OCI-LY7 (cell line): ENCODE results near the gene REPIN1. TPM values are rescaled to one million over a fixed set of nuclear protein-coding genes. Genes with fewer than 3 reads are reported as not detected.

ENCODE experiments used
- BruUV-seq: library from RNA; stranded (reverse); fragments of 400-500 nt; replicated peaks from 2 replicates; lab custom pipeline; 2021; lab: Mats Ljungman, UMichigan
- CTCF ChIA-PET: fragments of 300-600 bp; sonication (Branson Sonifier 250); formaldehyde crosslinking; loops from one replicate; lab custom pipeline; 2022; ENCODE audit warnings: antibody characterized with exemption; ENCODE audit not compliant: unreplicated experiment; lab: Charles Lee
- POLR2A ChIA-PET: fragments of 300-600 bp; sonication (Branson Sonifier 250); formaldehyde crosslinking; loops from one replicate; lab custom pipeline; 2022; ENCODE audit warnings: antibody characterized with exemption; lab: Charles Lee
- DNase-seq: peaks from one replicate; pipeline ENCODE4 v3.0.0-alpha.2; 2015; ENCODE audit warnings: low spot score
- H2AFZ ChIP-seq: fragments of 200-600 bp; sonication (generic), shearing (Covaris generic); 2 replicates; pipeline ENCODE4 v1.6.1; 2014; ENCODE audit warnings: mild to moderate bottlenecking, antibody characterized with exemption, low read length, moderate library complexity
- H3K27ac ChIP-seq: fragments of 200-600 bp; sonication (generic); 2 replicates; pipeline ENCODE4 v1.5.1; 2014; ENCODE audit warnings: mixed run types, low read depth, mild to moderate bottlenecking, moderate library complexity, low read length, inconsistent platforms; ENCODE audit not compliant: poor library complexity, severe bottlenecking
- H3K36me3 ChIP-seq: fragments of 200-600 bp; sonication (generic); 2 replicates; pipeline ENCODE4 v1.6.1; 2014; ENCODE audit warnings: mild to moderate bottlenecking, antibody characterized with exemption, low read length, moderate library complexity, mixed read lengths; ENCODE audit not compliant: insufficient read depth
- H3K4me1 ChIP-seq: fragments of 200-600 bp; sonication (generic); 2 replicates; pipeline ENCODE4 v1.5.1; 2014; ENCODE audit warnings: mild to moderate bottlenecking, low read length; ENCODE audit not compliant: insufficient read depth, poor library complexity, severe bottlenecking
- H3K4me2 ChIP-seq: fragments of 200-600 bp; sonication (generic); 2 replicates; pipeline ENCODE4 v1.6.1; 2014; ENCODE audit warnings: mild to moderate bottlenecking, low read length
- H3K4me3 ChIP-seq: fragments of 200-600 bp; sonication (generic); 2 replicates; pipeline ENCODE4 v1.5.1; 2014; ENCODE audit warnings: mild to moderate bottlenecking, low read depth, low read length; ENCODE audit not compliant: poor library complexity, severe bottlenecking
- H3K79me2 ChIP-seq: fragments of 200-600 bp; sonication (generic); 2 replicates; pipeline ENCODE4 v1.6.1; 2016; ENCODE audit warnings: low read depth, mild to moderate bottlenecking, low read length, moderate library complexity, mixed read lengths; ENCODE audit not compliant: insufficient read depth
- H3K9me2 ChIP-seq: fragments of 200-600 bp; sonication (generic); 2 replicates; pipeline ENCODE4 v1.6.1; 2016; ENCODE audit warnings: mild to moderate bottlenecking, low read length, mixed read lengths; ENCODE audit not compliant: insufficient read depth
- H3K9me3 ChIP-seq: fragments of 200-600 bp; sonication (generic); 2 replicates; pipeline ENCODE4 v1.6.1; 2014; ENCODE audit warnings: mild to moderate bottlenecking, mixed run types, low read length, mixed read lengths
- H4K20me1 ChIP-seq: fragments of 200-600 bp; sonication (generic); 2 replicates; pipeline ENCODE4 v1.6.1; 2014; ENCODE audit warnings: mild to moderate bottlenecking, antibody characterized with exemption, low read length, moderate library complexity, mixed read lengths; ENCODE audit not compliant: insufficient read depth
- EZH2phosphoT487 ChIP-seq: fragments of 200-600 bp; sonication (generic); IDR thresholded peaks from 2 replicates; pipeline ENCODE4 v1.6.1; 2018; ENCODE audit warnings: low read depth, borderline replicate concordance, mild to moderate bottlenecking, mixed run types, antibody characterized with exemption, low read length, moderate library complexity, mixed read lengths
- intact Hi-C: fragments of 100-400 bp; cut with micrococcal nuclease; formaldehyde crosslinking; loops from one replicate; pipeline ENCODE4 v1.10.0; 2022; ENCODE audit not compliant: unreplicated experiment
- total RNA-seq, 2 experiments: library from RNA; depleted of rRNA in 1 of 2; stranded (reverse); fragments of >200 nt in 1 of 2; shearing (Covaris generic) in 1 of 2; gene quantifications; 2 replicates each; pipeline ENCODE4 v1.2.3, GENCODE V29; 2014 to 2022
- TF ChIP-seq, protein P1 (sequence below): fragments of 200-600 bp; sonication (generic); conservative IDR thresholded peaks from 2 replicates; pipeline ENCODE4 v1.5.1; 2014; ENCODE audit warnings: mild to moderate bottlenecking, antibody characterized with exemption, low read length, moderate library complexity, mixed read lengths

Gene REPIN1
- total RNA-seq, 2 experiments from 2014 or later, result 19.0 to 46.2 TPM

DNA sequence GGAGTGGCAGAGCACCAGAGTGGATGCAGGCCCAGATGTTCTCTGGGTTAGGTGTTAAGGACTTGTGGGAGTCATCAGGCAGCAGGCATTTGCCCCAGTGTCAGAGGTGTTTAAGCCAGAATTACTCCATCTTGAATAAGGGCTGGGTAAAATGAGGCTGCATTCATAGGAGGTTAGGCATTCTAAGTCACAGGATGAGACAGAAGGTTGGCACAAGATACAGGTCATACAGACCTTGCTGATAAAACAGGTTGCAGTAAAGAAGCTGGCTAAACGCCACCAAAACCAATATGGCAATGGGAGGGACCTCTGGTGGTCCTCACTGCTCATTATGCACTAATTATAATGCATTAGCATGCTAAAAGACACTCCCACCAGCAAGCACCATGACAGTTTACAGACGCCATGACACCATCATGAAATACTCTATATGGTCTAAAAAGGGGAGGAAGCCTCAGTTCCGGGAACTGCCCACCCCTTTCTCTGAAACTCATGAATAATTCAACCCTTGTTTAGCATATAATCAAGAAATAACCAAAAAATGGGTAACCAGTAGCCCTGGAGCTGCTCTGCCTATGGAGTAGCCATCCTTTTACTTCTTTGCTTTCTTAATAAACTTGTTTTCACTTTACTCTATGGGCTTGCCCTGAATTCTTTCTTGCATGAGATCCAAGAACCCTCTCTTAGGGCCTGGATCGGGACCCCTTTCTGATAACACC lies 46.3 kb upstream of the REPIN1 start:
- DNase-seq, result no peak
- no peak overlapping the region for H3K4me3 ChIP-seq
- H3K4me1 ChIP-seq, result no peaks in the 10 kb centered on the region
- no TSS peak for BruUV-seq
- no peak overlapping the region for H3K27ac ChIP-seq
- H2AFZ ChIP-seq, result no peak overlapping the region
- H3K79me2 ChIP-seq, result no peaks in the 10 kb centered on the region
- TF ChIP-seq EZH2phosphoT487, result no peak
- TF ChIP-seq, protein P1, sequence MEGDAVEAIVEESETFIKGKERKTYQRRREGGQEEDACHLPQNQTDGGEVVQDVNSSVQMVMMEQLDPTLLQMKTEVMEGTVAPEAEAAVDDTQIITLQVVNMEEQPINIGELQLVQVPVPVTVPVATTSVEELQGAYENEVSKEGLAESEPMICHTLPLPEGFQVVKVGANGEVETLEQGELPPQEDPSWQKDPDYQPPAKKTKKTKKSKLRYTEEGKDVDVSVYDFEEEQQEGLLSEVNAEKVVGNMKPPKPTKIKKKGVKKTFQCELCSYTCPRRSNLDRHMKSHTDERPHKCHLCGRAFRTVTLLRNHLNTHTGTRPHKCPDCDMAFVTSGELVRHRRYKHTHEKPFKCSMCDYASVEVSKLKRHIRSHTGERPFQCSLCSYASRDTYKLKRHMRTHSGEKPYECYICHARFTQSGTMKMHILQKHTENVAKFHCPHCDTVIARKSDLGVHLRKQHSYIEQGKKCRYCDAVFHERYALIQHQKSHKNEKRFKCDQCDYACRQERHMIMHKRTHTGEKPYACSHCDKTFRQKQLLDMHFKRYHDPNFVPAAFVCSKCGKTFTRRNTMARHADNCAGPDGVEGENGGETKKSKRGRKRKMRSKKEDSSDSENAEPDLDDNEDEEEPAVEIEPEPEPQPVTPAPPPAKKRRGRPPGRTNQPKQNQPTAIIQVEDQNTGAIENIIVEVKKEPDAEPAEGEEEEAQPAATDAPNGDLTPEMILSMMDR, result no peak
- peak overlapping the region; percentile 59; the same call in 1 of the 2 replicates for H3K4me2 ChIP-seq
- no peaks in the 10 kb centered on the region for H4K20me1 ChIP-seq
- no peaks in the 10 kb centered on the region for H3K36me3 ChIP-seq
- intact Hi-C loops, result no loop called here
- H3K9me3 ChIP-seq, result no peaks in the 10 kb centered on the region
- no peaks in the 10 kb centered on the region for H3K9me2 ChIP-seq
- ChIA-PET CTCF (no interaction called here), POLR2A (no interaction called here)

DNA sequence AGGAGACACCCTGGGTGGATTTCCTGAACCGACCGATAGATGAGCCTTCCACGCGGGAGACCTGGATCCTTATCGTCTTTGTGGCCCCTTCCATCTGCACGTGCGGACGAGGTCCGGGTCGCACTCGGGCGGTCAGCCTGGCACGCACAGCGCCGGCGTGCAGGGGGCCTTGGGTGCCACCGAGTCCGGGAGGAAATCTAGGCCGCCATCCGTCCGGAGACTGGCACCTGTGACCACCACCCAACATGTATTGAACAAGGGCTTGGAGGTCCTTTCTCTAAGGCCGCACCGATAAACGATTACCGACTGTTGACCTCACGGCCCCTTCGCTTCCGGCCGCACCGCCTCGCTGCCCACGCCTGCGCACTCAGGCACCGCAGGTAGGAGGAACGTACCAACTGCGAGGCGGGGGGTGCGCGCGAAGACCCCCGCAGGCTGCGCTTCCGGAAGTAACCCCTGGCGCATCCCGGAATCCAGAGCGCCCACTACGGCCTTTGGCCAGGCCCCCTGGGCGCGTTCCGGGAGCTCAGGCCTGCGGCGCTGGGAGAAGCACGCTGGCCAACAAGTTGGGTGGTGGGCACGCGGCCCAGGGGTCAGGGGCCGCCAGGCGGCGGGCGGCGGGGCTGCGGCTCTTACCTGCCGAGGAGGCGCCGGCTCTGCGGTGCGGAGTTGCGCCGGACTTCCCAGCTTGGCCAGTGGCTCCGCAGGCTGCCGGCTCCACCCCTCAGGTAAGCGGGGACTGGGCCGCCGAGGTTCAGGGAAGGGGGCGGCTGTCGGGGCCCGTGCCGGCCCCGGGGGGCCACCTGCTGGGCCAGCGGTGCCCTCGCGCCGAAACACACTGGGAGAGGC lies 45.6 kb upstream of the REPIN1 start, which contains the start of the genes ACTR3C and LRRC61:
ACTR3C (minus strand) TSS at position 713 of the 849 bp plus-strand sequence. CDS start 28,249 bp downstream, outside the sequence.
LRRC61 (plus strand) TSS at position 523 of the 849 bp plus-strand sequence. CDS start 13,507 bp downstream, outside the sequence.
- Histone ChIP-seq H3K9me2 (no peaks in the 10 kb centered on the region), H3K4me2 (peak within 1 kb of the TSS; percentile 59; the same call in 1 of the 2 replicates), H4K20me1 (no peaks in the 10 kb centered on the region), H3K4me1 (no peaks in the 10 kb centered on the region), H3K79me2 (no peaks in the 10 kb centered on the region), H3K9me3 (no peaks in the 10 kb centered on the region), H2AFZ (no peak within 1 kb of the TSS), H3K4me3 (no peak within 1 kb of the TSS), H3K27ac (no peak within 1 kb of the TSS), H3K36me3 (no peaks in the 10 kb centered on the region)
- DNase-seq, result no peak
- TF ChIP-seq EZH2phosphoT487, result no peak
- TF ChIP-seq, protein P1, result no peak
- intact Hi-C loops, result no loop called here
- POLR2A ChIA-PET, result no interaction called here
- no TSS peak for BruUV-seq
- CTCF ChIA-PET, result no interaction called here
